Heart left ventricle (tissue), 16 donors: ENCODE data around the gene NIPAL3. TPM values are rescaled to one million over a fixed set of nuclear protein-coding genes. Genes with fewer than 3 reads are reported as not detected.
A peak's percentile ranks its signal among the peaks of the same experiment; 100 is the strongest.

ENCODE experiments used
- ATAC-seq, 4 donors: fragments of 200-7000 bp; cut with Tn5 transposase; one replicate each; pipeline ENCODE4 v1.9.1; 2020 to 2022; ENCODE audit warnings: moderate library complexity in 4 of 4, mild to moderate bottlenecking in 3 of 4, moderate number of reproducible peaks in 1 of 4
- DNase-seq, 5 donors: peaks; one replicate each; pipeline ENCODE4 v3.0.0-alpha.2; 2020
- H3K27ac ChIP-seq, 12 donors: fragments of 200-600 bp; sonication (generic) in 4 of 12; one replicate each; pipeline versions ENCODE4 v1.5.0 to v1.8.0; 2016 to 2022; ENCODE audit warnings: mild to moderate bottlenecking in 2 of 12
- H3K27me3 ChIP-seq, 9 donors: fragments of 200-600 bp; sonication (generic) in 2 of 9; one replicate each; pipeline versions ENCODE4 v1.5.1 to v1.8.0; 2016 to 2022; ENCODE audit warnings: mild to moderate bottlenecking in 3 of 9
- H3K36me3 ChIP-seq, 9 donors: fragments of 200-600 bp; sonication (generic) in 2 of 9; one replicate each; pipeline versions ENCODE4 v1.5.0 to v1.8.0; 2018 to 2022; ENCODE audit warnings: mild to moderate bottlenecking in 2 of 9
- H3K4me1 ChIP-seq, 12 donors: fragments of 200-600 bp; sonication (generic) in 4 of 12; one replicate each; pipeline versions ENCODE4 v1.5.0 to v1.8.0; 2016 to 2022; ENCODE audit warnings: mild to moderate bottlenecking in 3 of 12
- H3K4me3 ChIP-seq, 12 donors: fragments of 200-600 bp; sonication (generic) in 4 of 12; one replicate each; pipeline versions ENCODE4 v1.5.0 to v1.8.0; 2017 to 2022; ENCODE audit warnings: mild to moderate bottlenecking in 9 of 12, moderate library complexity in 4 of 12
- H3K9me3 ChIP-seq, 12 donors: fragments of 200-600 bp; sonication (generic) in 4 of 12; one replicate each; pipeline versions ENCODE4 v1.5.0 to v1.8.0; 2016 to 2022; ENCODE audit warnings: mild to moderate bottlenecking in 1 of 12
- POLR2A ChIP-seq, 2 donors: fragments of 450-650 bp; IDR thresholded peaks; one replicate each; pipeline ENCODE4 v1.6.1; 2017; ENCODE audit warnings: antibody characterized with exemption in 2 of 2, mild to moderate bottlenecking in 2 of 2, moderate library complexity in 2 of 2
- WGBS, 4 donors: extraction: QIAGEN DNeasy Blood & Tissue Kit in 2 of 4; methylation state at CpG; one replicate each; pipeline versions ENCODE4 v1.1.5 to v1.1.7; 2013 to 2018; 5-methylcytosine and 5-hydroxymethylcytosine counted together
- intact Hi-C, 10 donors: fragments of 100-400 bp; cut with DNase I; formaldehyde crosslinking; loops; one replicate each; pipeline versions ENCODE4 v1.11.1 to v1.14.2; 2022
- polyA plus RNA-seq, 2 donors: library from polyadenylated mRNA; stranded (reverse); fragments of 200-250 nt; gene quantifications; one replicate each; pipeline ENCODE4 v1.2.3, GENCODE V29; 2013
- total RNA-seq, 9 donors: library from RNA; depleted of rRNA in 2 of 9; stranded (reverse); fragments of >200 nt in 2 of 9; fragmentation: NEBNext Ultra II Directional in 3 of 9; extraction: Animal tissue kit (Norgen Biotek cat#: 25700) in 3 of 9; gene quantifications; one replicate each; pipeline versions ENCODE4 v1.1.0 to v1.2.4, GENCODE V29; 2016 to 2023
- TF ChIP-seq, protein P1 (sequence below), 12 donors: fragments of 200-600 bp; sonication (generic) in 4 of 12; IDR thresholded peaks; one replicate each; pipeline versions ENCODE4 v1.5.0 to v1.8.0; 2018 to 2022; ENCODE audit warnings: antibody characterized with exemption in 12 of 12, mild to moderate bottlenecking in 5 of 12
- donor health status: ischemic (EF 13 %, LVEDD 7.1; RV severe dilation, severe dysfunction).
- donor health status: healthy with polysubstance abuse.
- donor health status: DM: no; HTN: yes; CAD: no.
- donor health status: DM: no; HTN: no; CAD: no.
- donor health status: ischemic (EF 25% LVEDD 6.9; RV normal size, moderate dysfunction).
- donor health status: ischemic (EF 25% LVEDD 5.7; RV mildly dilated, moderate dysfunction).
- donor health status: healthy.
- donor health status: DM: yes; HTN: yes; CAD: no.
- donor health status: ischemic (EF 35%, LVEDD 5.7; RV mildly dilated, moderate dysfunction).
- donor health status: nonischemic (EF 11% LVEDD 7.7; RV severe dilation, severe dysfunction).
- donor health status: DM: yes; HTN: yes; CAD: no.
- donor health status: PGD.
- donor health status: ischemic (EF 29% LVEDD 5.4; RV normal size, mild dysfunction).
- donor health status: nonischemic (EF 23%, LVEDD 6.1; RV moderate dilation, normal function).

NIPAL3 gene
- total and polyA plus RNA-seq, 11 donors, result 9.8 to 48.3 (median 27.8) TPM

- Histone ChIP-seq H3K27ac (peak overlapping the region in 1 of 12 donors; percentile 83), H3K36me3 (no peaks in the 10 kb centered on the region), H3K27me3 (no peaks in the 10 kb centered on the region), H3K9me3 (no peaks in the 10 kb centered on the region), H3K4me3 (no peak overlapping the region), H3K4me1 (peaks cover 0 to 19% (median 0%) of the 10 kb centered on the region in 12 donors)
- WGBS, 4 donors, result 43 to 62% (median 57%) methylated on average over 2 of the region's 2 CpGs
- DNase-seq, result peak in 1 of 5 donors; percentile 14
- intact Hi-C loops, result no loop called here
- peak in 2 of 4 donors; percentile 63 to 68 for ATAC-seq
- no peak for TF ChIP-seq POLR2A (IDR thresholded peaks at IDR 0.05)
- TF ChIP-seq, protein P1, sequence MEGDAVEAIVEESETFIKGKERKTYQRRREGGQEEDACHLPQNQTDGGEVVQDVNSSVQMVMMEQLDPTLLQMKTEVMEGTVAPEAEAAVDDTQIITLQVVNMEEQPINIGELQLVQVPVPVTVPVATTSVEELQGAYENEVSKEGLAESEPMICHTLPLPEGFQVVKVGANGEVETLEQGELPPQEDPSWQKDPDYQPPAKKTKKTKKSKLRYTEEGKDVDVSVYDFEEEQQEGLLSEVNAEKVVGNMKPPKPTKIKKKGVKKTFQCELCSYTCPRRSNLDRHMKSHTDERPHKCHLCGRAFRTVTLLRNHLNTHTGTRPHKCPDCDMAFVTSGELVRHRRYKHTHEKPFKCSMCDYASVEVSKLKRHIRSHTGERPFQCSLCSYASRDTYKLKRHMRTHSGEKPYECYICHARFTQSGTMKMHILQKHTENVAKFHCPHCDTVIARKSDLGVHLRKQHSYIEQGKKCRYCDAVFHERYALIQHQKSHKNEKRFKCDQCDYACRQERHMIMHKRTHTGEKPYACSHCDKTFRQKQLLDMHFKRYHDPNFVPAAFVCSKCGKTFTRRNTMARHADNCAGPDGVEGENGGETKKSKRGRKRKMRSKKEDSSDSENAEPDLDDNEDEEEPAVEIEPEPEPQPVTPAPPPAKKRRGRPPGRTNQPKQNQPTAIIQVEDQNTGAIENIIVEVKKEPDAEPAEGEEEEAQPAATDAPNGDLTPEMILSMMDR (IDR thresholded peaks at IDR 0.05), result no peak
Observed at GRCh38 chr1:24481101-24481500, 65.5 kb downstream of the NIPAL3 start.

GRCh38 chr1:24481843-24482610 lies 66.4 kb downstream of the NIPAL3 start:
- no peaks in the 10 kb centered on the region for H3K36me3 ChIP-seq
- no peak for DNase-seq
- intact Hi-C loops, result no loop called here
- TF ChIP-seq, protein P1 (IDR thresholded peaks at IDR 0.05), result no peak
- no peak for TF ChIP-seq POLR2A (IDR thresholded peaks at IDR 0.05)
- WGBS, 4 donors, result 90 to 94% (median 91%) methylated on average over 16 of the region's 16 CpGs
- peak overlapping the region in 1 of 12 donors; percentile 83 for H3K27ac ChIP-seq
- no peaks in the 10 kb centered on the region for H3K9me3 ChIP-seq
- H3K4me3 ChIP-seq, result no peak overlapping the region
- ATAC-seq, result no peak
- peaks cover 0 to 19% (median 0%) of the 10 kb centered on the region in 12 donors for H3K4me1 ChIP-seq
- no peaks in the 10 kb centered on the region for H3K27me3 ChIP-seq

- TF ChIP-seq, protein P1 (IDR thresholded peaks at IDR 0.05), result no peak
- TF ChIP-seq POLR2A (IDR thresholded peaks at IDR 0.05), result no peak
- H3K4me1 ChIP-seq, result peaks cover 0 to 19% (median 0%) of the 10 kb centered on the region in 12 donors
- intact Hi-C loops, result no loop called here
- no peak for ATAC-seq
- no peak overlapping the region for H3K4me3 ChIP-seq
- WGBS, 4 donors, result 87 to 93% (median 89%) methylated on average over 5 of the region's 5 CpGs
- H3K9me3 ChIP-seq, result no peaks in the 10 kb centered on the region
- H3K27me3 ChIP-seq, result no peaks in the 10 kb centered on the region
- no peak for DNase-seq
- no peak overlapping the region for H3K27ac ChIP-seq
- no peaks in the 10 kb centered on the region for H3K36me3 ChIP-seq
Observed at GRCh38 chr1:24483441-24483840, 67.8 kb downstream of the NIPAL3 start.

- H3K27ac ChIP-seq, result no peak overlapping the region
- H3K9me3 ChIP-seq, result no peaks in the 10 kb centered on the region
- WGBS, 4 donors, result 77 to 95% (median 83%) methylated on average over 4 of the region's 4 CpGs
- TF ChIP-seq, protein P1 (IDR thresholded peaks at IDR 0.05), result no peak
- no peak for TF ChIP-seq POLR2A (IDR thresholded peaks at IDR 0.05)
- intact Hi-C loops, result no loop called here
- H3K36me3 ChIP-seq, result no peaks in the 10 kb centered on the region
- no peak overlapping the region for H3K4me3 ChIP-seq
- H3K4me1 ChIP-seq, result peaks cover 0 to 19% (median 0%) of the 10 kb centered on the region in 12 donors
- no peak for ATAC-seq
- H3K27me3 ChIP-seq, result no peaks in the 10 kb centered on the region
- DNase-seq, result no peak
Observed at GRCh38 chr1:24484199-24484598, 68.6 kb downstream of the NIPAL3 start.
